Stimulated activated CD4-positive, alpha-beta T cell treated with anti-CD3 and anti-CD28 coated beads, TNF-alpha, amount 100 ng/mL, for 4 hours (primary cell): ENCODE data around the gene TTC7B.

ENCODE experiments used
- DNase-seq, 3 experiments: peaks; one replicate each; pipeline ENCODE4 v3.0.0-alpha.2; 2020; ENCODE audit warnings: low read depth in 3 of 3

The TTC7B gene

GRCh38 chr14:90777358-90777757 lies 38.9 kb downstream of the TTC7B start:
- DNase-seq = no peak

GRCh38 chr14:90775441-90775840 lies 40.8 kb downstream of the TTC7B start:
- no peak for DNase-seq

DNA sequence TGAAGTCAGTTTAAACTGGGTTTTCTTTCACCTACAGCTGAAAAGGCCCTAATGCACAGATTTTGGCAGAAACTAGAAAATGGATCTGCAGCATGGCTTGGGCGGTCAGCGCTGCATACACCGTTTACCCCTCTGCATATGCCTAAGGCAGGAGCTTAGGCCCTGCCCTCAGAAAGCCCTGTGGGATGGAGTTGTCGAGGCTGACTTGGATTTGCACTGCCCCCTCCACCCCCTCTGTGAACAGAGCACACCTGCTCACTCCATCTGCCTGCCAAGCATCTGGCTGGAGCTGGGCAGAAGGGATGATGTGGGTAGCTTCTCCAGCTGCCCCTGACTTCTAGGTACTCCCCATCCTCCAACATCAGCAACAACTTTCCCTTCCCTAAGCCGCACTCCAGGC lies 41.9 kb downstream of the TTC7B start:
- no peak for DNase-seq

DNA sequence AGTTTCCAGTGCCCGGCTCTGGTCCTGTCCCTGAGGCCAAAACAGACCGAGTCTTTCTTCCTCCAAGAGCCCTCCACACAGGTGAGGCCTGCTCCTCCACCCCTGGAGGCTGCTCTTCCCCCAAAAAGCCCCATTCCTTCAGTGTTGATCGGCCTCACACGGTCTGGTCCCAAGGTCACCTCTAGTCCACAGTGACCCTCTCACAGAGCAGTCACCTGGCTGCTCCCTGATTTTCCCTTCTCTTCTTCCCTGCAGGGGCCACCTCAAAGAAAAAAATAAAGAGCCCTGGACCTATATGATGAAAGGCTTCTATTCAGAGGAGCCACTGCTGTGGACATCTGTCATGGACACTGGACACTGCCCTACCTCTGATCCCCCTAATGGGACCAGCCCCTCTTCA lies 42.5 kb downstream of the TTC7B start:
- no peak for DNase-seq

- DNase-seq = no peak
These were observed 43.1 kb downstream of the TTC7B start for GRCh38 chr14:90773196-90773486.

DNA sequence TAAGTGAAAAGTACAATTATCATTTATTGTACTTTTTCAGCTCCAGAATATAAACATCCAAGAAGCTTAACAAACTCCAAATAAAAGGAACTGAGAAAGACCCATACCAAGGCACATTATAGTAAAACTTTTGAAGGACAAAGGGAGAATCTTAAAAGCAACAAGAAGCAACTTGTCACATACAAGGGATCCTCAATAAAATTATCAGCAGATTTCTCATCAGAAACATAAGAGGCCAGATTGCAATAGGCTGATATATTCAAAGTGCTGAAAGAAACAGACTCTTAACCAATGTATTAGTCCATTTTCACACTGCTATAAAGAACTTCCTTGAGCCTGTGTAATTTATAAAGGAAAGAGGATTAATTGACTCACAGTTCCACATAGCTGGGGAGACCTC lies 48.3 kb downstream of the TTC7B start:
- no peak for DNase-seq

DNA sequence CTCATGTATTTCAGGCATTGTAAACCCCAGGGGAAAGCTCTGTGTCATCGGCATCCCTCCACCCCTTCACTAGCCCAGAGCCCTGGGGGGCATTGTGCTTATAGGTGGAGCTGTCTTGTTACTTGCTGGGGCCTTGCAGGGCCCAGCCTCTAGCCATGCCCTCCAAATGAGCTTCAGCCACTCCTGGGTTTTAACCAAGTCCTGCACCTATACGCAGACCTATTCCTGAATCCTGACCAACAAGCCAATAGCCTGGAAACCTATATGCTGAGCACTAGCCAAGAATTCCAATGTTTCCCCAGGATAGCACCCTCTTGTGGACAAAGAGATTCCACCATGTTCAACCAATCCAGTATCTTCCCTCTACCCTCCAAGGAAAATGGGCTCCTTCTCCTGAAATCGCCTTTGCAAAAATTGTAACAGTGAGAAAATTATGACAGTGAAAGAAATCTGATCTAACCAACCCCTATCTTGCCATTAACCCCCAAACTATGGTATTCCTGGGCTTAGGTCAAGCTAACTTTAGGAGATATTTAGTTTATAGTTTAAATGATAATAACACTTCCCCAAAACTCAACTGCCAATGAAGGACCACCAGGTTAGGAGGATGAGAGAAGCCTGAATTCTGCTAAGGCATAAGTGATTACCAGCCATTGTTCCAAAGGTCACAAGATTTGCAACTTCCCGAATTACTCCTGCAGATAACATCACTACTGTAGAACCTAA lies 55.5 kb downstream of the TTC7B start:
- DNase-seq = no peak

DNA sequence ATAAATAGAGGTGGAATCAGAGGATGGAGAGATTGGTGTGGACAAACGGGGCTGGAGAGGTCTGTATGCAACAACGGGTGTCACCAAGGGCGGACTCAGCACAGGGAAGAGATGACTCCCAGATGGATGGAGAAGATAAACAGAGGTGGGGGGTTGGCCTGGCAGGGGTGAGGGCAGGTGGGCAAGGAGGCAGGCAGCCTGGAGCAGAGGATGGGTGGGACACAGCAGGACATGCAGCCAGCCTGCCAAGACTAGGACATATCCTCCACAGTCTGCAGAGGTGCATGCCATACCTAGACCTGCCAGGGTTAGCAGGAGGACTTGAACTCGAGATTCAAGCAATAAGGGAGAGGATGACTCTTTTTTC lies 56.2 kb downstream of the TTC7B start:
- DNase-seq = no peak

DNA sequence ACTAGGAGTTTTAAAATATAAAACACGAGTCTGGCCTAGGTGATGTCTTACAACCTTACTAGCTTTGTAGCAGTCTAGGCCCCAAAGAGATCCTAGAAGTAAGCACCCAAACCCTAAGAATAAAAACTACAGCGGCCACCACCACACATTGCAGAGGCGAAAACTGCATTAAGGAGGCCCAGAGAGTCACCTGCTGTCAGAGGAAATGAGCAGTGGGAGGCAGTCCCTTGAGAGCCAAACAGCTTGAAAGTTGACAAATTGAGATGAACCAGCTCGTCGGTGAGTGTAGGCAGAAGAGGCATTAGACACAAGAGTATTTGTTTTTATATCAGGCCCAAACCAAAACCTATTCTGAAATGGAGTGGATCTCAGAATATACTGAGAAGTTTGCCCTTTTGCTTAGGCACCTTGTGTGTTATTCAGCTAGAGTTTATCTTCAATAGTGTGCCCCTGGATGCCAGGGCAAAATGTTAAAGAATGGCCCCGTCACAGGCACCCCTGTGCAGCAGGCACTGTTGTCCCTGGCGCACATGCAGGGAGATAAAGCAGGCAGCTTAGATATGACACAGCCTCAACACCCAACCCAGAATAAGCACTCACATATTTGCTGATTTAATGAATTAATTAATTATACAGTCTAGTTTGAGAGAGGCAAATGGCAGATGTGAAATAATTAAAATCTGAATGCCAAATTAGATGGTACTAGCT lies 56.7 kb downstream of the TTC7B start:
- no peak for DNase-seq

DNA sequence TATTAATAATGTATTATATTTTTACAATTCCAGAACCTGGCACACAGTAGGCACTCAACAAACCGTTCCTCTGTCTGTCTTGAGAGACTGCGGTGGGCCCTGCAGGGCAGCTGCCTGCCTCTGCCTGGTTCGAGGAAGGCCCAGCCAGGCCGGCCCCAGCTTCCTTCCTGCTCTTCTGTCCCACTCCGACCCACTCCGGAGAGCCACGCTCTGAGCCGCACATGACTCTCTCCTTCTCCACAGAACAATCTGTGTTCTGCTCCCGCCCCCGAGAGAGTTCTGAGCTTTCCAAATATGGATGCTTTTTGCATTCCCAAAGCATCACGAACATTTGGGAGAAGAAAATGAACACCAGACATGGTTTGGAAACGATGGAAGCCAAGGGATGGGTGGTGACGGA lies 57.3 kb downstream of the TTC7B start:
- no peak for DNase-seq

DNA sequence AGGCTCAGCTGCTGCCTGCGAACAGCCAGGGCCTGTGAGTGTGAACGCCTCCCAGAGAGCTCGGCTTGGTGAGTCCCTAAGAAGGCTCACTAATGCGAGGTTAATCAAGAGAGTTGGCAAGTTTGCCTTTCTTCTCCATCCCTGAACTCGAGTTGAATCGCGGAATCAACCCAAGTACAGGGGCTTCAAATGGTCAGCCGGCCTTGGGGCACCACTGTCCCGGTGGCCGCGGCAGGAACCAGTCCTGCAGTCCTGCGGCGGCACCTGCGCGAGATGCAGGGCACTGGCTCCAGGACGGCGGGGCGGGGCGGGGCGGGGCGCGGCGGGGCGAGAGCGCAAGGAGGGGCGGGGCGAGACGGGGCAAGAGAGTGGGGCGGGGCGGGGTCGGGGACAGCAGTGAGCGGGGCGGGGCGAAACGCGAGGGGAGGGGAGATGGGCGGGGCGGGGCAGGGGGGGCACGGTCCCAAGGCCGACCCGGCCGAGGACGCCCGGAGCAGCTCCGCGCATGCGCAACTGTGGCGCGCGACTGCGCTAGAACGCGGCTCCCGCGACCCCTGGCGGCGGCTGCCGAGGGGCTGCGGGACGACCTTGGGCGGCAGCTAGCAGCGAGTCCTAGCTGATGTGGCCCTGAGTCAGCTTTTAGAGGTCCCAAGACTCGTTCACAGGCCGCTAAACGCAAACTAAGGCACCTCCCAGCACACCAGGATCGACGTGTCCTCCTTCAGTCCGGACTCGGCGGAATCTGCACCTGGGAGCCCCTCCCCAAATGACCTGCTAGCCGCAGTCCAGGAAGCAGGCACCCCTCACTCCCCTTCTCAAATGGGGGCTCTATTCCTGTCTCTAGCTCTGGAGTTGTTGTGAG lies 58.0 kb downstream of the TTC7B start:
- peak; percentile 91 to 93 (median 93) for DNase-seq

- DNase-seq = no peak
These were observed 58.8 kb downstream of the TTC7B start for GRCh38 chr14:90757452-90757851.

DNA sequence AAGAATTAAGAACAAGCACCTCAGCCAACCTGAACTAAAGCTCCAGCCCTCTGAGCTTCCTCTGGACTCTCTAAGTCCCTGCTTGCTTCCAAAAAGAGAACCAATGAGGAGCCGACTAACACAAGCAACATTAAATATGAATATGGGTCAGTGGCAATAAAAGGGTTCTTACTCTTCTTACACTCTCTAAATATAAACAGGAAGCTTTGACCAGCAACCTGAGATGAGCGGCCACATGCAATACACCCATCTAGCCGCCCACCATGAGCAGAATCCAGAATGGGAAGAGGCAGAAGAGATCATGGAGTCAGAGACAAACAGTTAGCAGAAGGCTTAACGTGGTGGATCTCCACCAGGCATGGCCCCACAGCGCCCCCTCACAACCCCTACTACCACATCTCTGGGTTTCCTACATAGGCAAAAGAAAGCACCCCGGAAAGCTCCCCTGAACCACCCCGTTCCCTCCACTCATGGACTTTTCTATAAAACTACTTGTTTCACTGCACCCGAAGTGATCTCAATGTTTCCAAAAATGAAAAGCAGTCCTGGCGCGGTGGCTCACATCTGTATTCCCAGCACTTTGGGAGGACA lies 59.4 kb downstream of the TTC7B start:
- no peak for DNase-seq

GRCh38 chr14:90755661-90756304 lies 60.4 kb downstream of the TTC7B start:
- DNase-seq = no peak

DNA sequence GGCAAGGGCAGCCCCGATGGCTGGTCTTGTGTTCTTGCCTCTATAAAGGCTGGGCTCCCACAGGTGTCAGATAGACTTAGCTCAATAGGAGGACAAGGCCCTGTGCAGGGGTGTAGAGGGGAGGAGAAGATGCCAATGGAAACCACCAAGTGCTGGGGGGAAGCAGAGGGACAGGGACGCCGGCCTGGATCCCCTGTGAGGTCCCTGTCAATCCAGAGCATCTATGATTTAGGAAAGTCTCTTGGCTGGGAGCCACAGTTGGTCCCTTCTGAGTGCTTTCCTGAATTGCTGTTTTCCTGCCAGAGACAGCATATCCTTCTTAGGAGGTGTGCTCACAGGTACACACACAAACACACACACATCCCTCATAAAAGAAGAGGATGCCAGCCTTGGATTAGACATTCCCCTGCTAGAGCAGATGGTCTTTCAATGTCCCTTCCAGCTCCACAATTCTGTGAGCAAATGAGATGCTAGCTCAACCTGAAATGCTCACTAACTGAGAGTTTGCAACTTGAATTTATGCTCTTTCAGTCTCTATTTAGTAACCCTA lies 62.7 kb downstream of the TTC7B start:
- no peak for DNase-seq

DNA sequence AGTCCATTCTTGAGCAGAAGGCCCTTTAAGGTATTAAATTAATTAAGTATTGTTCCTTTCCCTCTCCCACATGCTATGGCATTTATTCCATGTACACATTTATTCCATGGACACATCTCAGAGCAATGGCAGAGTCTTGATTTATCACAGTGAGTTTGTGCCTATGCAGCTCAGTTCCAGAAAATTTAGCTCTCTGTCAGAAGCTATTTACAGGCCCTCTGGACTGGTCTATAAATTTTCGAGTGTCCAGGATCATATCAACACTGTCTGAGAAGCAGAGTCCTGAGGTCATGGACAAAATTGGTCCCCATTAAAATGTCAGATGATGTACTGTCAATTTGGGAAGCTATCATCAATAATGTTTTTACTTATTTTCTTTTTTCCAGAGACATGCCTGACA lies 65.5 kb downstream of the TTC7B start:
- DNase-seq = no peak

DNA sequence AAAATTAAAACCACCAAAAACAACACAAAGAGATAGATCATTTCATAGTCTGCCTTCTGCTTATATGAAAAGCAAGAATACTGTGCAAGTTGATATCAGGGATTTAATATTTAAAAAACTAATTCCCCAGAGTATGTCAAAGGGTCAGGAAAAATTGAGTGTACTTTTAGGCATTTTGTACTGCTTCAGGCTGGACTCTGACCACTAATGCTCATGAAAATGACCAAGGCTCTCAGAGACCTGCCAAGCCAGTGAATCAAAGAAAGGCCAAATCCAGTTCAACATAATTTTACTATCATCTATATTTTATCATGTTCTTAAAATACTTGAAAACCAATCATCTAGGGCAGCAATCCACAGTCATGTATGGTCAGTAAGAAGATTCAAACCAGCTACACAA lies 66.0 kb downstream of the TTC7B start:
- DNase-seq = no peak

- DNase-seq = no peak
These were observed 68.3 kb downstream of the TTC7B start for GRCh38 chr14:90747909-90748308.

DNA sequence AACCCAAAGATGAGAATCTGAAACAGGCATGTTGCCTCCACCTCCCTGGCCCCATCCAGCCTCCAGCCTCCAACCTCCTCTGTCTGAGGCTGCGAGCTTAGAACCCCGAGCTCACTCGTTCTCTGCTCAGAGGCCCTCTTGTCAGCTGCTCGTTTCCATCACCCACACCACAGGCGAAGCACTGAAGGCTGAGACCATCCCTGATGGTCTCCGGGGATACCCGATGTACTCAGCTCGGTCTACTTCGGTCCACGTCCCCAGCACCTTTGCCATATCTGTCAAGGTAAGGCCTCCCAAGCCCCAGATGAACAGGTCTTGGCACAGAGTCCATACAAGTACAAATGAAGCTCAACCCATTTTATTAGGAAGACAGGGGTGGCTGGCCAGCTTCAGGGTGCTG lies 72.4 kb downstream of the TTC7B start:
- DNase-seq = no peak

DNA sequence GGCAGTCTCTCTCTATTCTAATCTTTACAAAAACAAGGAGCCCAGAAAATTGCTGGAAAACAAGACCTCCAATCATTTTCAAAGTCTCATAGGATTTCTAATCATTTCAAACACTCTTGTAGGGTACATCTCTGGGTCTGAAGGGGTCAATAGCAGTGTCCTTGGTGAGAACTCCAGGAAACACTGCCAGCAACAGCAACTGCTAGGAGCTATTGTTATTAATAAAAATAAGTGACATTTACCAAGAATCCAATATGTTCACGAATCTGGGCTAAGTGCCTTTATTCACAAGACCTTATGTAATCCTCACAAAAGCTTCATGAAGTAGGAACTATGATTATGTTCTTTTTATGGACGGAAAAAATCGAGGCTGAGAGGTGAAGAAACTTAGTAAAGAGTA lies 72.8 kb downstream of the TTC7B start:
- DNase-seq = no peak

GRCh38 chr14:90742729-90743128 lies 73.5 kb downstream of the TTC7B start:
- no peak for DNase-seq

GRCh38 chr14:90742252-90742651 lies 74.0 kb downstream of the TTC7B start:
- no peak for DNase-seq
